Tibial artery (tissue), 4 donors: ENCODE data around the gene SFT2D2.

Experiments used
- DNase-seq, 2 donors: peaks; one replicate each; pipeline ENCODE4 v3.0.0-alpha.2; 2019
- H3K27ac ChIP-seq, 2 donors: fragments of 200-600 bp; sonication (generic) in 1 of 2; 1 replicate in 1 of 2; 2 replicates in 1 of 2; pipeline ENCODE4 v1.5.1; 2018 to 2019; ENCODE audit warnings: mild to moderate bottlenecking in 1 of 2
- H3K27me3 ChIP-seq, 2 donors: fragments of 200-600 bp; sonication (generic) in 1 of 2; one replicate each; pipeline versions ENCODE4 v1.5.1 to v1.6.0; 2016 to 2019
- H3K36me3 ChIP-seq, 3 donors: fragments of 200-600 bp; sonication (generic) in 2 of 3; one replicate each; pipeline ENCODE4 v1.5.1; 2016 to 2019; ENCODE audit warnings: mild to moderate bottlenecking in 2 of 3
- H3K4me1 ChIP-seq, 4 donors: fragments of 200-600 bp; sonication (generic) in 2 of 4; 1 replicate in 3 of 4; 2 replicates in 1 of 4; pipeline ENCODE4 v1.5.1; 2016 to 2019
- H3K4me3 ChIP-seq, 2 donors: fragments of 200-600 bp; sonication (generic) in 1 of 2; 1 replicate in 1 of 2; 2 replicates in 1 of 2; pipeline ENCODE4 v1.5.1; 2018 to 2019; ENCODE audit warnings: mild to moderate bottlenecking in 2 of 2
- H3K9me3 ChIP-seq, 3 donors: fragments of 200-600 bp; sonication (generic) in 1 of 3; one replicate each; pipeline ENCODE4 v1.5.1; 2016 to 2019
- intact Hi-C: fragments of 100-400 bp; cut with DNase I; formaldehyde crosslinking; loops from one replicate; pipeline ENCODE4 v1.15.0; 2023; ENCODE audit warnings: low total_unique reads
- TF ChIP-seq, protein P1 (sequence below), 2 experiments: fragments of 200-600 bp in 1 of 2; fragments of 450-650 bp in 1 of 2; IDR thresholded peaks; one replicate each; pipeline ENCODE4 v1.5.1; 2017 to 2019; ENCODE audit warnings: antibody characterized with exemption in 2 of 2, mild to moderate bottlenecking in 1 of 2, moderate library complexity in 1 of 2

Gene SFT2D2

DNA sequence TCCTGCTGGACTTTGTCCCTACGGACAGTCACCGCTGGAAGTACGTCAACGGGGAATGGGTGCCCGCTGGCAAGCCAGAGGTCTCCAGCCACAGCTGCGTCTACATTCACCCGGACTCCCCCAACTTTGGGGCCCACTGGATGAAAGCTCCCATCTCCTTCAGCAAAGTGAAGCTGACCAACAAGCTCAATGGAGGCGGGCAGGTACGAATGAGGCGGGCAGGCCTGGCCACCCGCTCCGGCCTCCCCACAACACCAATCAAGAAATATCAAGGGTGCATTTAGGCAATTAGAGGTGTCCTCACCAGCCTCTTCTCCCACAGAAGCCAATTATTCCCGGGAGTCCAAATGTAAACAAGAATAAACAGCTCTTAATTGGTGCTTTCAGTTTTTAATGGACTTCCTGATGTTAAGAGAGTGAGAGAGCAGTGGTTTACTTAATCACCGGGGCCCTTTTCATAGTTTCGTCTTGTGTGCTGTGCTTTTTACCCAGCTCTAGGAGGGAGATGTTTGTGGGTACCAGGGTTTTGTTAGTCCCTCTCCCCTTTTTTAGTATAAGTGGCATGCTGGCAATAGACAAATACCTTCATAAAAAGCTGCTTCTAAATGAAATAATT lies 65.5 kb downstream of the SFT2D2 start:
- Histone ChIP-seq H3K27ac (no peak overlapping the region), H3K4me1 (no peaks in the 10 kb centered on the region), H3K27me3 (no peaks in the 10 kb centered on the region), H3K36me3 (peaks cover 0 to 24% (median 0%) of the 10 kb centered on the region in 3 donors), H3K9me3 (no peaks in the 10 kb centered on the region), H3K4me3 (no peak overlapping the region)
- intact Hi-C loops, result no loop called here
- TF ChIP-seq, protein P1, sequence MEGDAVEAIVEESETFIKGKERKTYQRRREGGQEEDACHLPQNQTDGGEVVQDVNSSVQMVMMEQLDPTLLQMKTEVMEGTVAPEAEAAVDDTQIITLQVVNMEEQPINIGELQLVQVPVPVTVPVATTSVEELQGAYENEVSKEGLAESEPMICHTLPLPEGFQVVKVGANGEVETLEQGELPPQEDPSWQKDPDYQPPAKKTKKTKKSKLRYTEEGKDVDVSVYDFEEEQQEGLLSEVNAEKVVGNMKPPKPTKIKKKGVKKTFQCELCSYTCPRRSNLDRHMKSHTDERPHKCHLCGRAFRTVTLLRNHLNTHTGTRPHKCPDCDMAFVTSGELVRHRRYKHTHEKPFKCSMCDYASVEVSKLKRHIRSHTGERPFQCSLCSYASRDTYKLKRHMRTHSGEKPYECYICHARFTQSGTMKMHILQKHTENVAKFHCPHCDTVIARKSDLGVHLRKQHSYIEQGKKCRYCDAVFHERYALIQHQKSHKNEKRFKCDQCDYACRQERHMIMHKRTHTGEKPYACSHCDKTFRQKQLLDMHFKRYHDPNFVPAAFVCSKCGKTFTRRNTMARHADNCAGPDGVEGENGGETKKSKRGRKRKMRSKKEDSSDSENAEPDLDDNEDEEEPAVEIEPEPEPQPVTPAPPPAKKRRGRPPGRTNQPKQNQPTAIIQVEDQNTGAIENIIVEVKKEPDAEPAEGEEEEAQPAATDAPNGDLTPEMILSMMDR (IDR thresholded peaks at IDR 0.05), result no peak
- DNase-seq, result no peak

DNA sequence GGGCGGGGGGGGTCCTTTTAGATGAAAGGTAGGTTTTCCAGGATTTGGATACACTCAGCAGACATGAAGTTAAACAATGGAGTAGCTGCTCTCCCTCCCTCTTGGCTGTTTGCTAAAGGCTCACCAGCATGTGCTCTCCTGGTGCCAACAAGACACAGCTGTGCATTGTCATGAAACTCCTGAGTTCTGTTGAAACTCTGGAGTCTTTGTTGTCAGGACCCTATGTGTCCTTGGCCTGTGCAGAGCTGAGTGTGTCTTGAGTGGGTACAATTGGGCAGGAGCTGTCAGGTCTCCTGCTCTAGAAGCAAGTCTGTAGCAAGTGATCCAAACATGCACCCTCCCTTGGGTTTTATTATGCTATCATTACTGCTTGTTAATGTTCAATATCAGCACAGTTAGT lies 67.6 kb downstream of the SFT2D2 start:
- H3K36me3 ChIP-seq, result peaks cover 0 to 24% (median 0%) of the 10 kb centered on the region in 3 donors
- intact Hi-C loops, result no loop called here
- TF ChIP-seq, protein P1 (IDR thresholded peaks at IDR 0.05), result no peak
- DNase-seq, result no peak
- H3K27me3 ChIP-seq, result no peaks in the 10 kb centered on the region
- H3K4me1 ChIP-seq, result no peaks in the 10 kb centered on the region
- H3K4me3 ChIP-seq, result no peak overlapping the region
- no peaks in the 10 kb centered on the region for H3K9me3 ChIP-seq
- H3K27ac ChIP-seq, result no peak overlapping the region

DNA sequence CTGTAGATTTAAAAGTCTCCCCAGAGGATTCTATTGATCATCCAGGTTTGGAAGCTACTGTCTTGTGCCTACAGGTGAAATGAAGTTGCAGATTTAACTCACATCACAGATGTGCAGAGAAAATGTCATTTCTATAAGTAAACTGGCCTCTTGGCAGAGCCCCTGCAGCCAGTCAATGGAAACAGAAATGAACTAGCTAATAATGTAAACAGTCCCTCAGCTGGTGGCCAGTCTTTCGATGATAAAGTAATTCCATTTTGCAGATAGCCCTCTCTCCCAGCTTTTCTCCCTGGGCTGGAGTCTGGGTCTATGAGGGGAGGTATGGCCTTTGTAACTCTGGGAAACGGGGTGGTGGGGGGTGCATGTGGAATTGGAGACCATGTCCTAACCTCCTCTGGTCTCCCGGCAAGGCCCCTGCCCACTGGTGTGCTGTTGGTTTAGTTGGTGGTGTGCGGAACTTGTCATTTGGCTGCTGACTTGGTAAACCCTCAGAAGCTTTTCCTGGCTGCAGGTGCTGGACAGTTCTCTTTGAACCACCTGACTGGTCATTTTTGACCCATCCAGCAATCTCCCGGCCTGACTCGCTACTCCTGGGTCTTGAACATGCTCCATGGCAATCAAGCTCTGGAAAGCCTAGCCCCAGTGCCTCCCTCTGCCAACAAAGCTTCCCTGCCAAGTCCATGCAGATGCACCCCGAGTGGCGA lies 69.8 kb downstream of the SFT2D2 start:
- Histone ChIP-seq H3K27me3 (no peaks in the 10 kb centered on the region), H3K36me3 (peaks cover 0 to 24% (median 0%) of the 10 kb centered on the region in 3 donors), H3K4me1 (no peaks in the 10 kb centered on the region), H3K4me3 (no peak overlapping the region), H3K27ac (no peak overlapping the region), H3K9me3 (no peaks in the 10 kb centered on the region)
- TF ChIP-seq, protein P1 (IDR thresholded peaks at IDR 0.05), result no peak
- intact Hi-C loops, result no loop called here
- no peak for DNase-seq

DNA sequence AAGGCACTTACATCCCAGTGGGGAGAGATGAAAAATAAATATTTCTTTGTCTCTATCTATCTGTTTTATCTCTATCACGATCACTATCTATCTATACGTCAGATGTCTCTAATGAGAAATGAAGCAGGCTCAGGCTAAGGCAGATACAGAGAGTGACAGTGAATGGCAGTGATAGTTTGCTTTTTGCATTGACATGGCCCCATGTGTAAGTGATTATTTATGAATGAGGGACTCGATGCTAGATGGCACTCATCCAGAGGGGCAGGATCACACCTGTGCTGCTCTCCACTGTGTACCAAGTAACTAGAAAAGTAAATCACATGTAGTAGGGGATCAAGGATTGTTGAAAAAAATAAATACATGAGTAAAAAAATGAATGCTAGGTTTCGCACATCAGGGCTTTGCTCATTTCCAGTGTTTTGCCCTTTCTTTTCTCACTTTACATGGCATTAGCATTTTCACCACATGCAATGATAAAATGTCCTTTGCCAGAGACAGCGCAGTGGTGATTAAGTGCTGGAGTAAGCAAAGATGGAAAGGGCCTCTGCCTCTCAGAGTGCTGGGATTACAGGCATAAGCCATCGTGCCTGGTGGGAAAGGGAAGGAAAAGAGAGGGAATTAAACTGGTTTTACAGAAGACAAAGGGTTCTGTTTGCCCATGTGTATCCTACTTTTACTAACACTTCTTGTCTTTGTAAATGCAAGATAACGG lies 71.4 kb downstream of the SFT2D2 start:
- no peak overlapping the region for H3K4me3 ChIP-seq
- H3K27ac ChIP-seq, result no peak overlapping the region
- intact Hi-C loops, result no loop called here
- TF ChIP-seq, protein P1 (IDR thresholded peaks at IDR 0.05), result no peak
- H3K27me3 ChIP-seq, result no peaks in the 10 kb centered on the region
- H3K9me3 ChIP-seq, result no peaks in the 10 kb centered on the region
- H3K36me3 ChIP-seq, result peaks cover 0 to 24% (median 0%) of the 10 kb centered on the region in 3 donors
- no peaks in the 10 kb centered on the region for H3K4me1 ChIP-seq
- DNase-seq, result no peak

DNA sequence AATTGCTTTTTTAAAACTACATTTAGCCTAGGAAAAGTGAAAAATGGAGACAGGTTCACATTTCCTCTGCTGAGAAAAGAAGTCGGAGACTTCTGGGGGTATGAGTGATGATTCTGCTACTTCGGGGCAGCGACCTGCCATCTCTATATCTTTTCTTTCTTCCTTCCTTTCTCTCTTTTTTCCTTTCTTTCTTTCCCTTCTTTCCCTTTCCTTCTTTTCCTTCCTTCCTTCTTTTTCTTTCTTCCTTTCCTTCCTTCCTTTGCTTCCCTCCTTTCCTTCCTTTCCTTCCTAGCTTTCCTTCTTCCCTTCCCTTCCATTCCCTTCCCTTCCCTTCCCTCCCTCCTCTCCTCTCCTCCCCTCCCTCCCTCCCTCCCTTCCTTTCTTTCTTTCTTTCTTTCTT lies 72.6 kb downstream of the SFT2D2 start:
- Histone ChIP-seq H3K4me3 (no peak overlapping the region), H3K9me3 (no peaks in the 10 kb centered on the region), H3K4me1 (no peaks in the 10 kb centered on the region), H3K36me3 (peaks cover 0 to 17% (median 0%) of the 10 kb centered on the region in 3 donors), H3K27ac (no peak overlapping the region), H3K27me3 (no peaks in the 10 kb centered on the region)
- DNase-seq, result no peak
- TF ChIP-seq, protein P1 (IDR thresholded peaks at IDR 0.05), result no peak
- intact Hi-C loops, result no loop called here
